AG10803 (cell line): ENCODE results near the gene DMBX1.

Experiments used
- DNase-seq: peaks from one replicate; pipeline ENCODE4 v3.0.0; 2010; ENCODE audit warnings: low read depth
- H3K4me3 ChIP-seq: 2 replicates; pipeline ENCODE4 v1.5.1; 2011; ENCODE audit warnings: mild to moderate bottlenecking, low read length, control low read depth
- CTCF ChIP-seq: conservative IDR thresholded peaks from 2 replicates; pipeline ENCODE4 v1.5.1; 2011; ENCODE audit warnings: mild to moderate bottlenecking, low read length, control low read depth, inconsistent platforms

The DMBX1 gene

GRCh38 chr1:46489638-46490405, at the start of gene DMBX1:
Gene DMBX1 (plus strand): TSS chr1:46489836. CDS start chr1:46507011, 17,175 bp downstream.
- no peak within 1 kb of the TSS; the same call in 1 of the 2 replicates for H3K4me3 ChIP-seq
- no peak for DNase-seq
- no peak for TF ChIP-seq CTCF

DNA sequence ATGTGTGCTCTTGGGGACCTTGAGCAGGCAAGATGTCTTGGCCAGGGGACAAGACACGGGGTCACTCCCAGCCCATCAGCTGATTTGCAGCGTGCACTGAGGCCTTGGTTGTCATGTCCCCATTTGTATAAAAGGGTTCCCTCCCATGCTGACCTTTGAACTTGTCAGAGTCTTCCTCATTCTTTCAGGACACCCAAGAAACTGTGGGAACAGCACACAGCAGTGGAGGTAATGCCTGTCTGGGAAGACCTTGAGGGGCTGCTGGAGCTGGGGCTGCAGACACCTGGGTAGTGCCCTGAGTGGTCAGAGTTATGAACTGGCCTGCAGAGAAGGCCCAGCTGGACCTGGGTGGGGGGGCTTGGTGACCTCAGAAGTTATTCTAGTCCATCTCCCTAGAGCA, 49.2 kb upstream of the DMBX1 start:
- H3K4me3 ChIP-seq = no peak overlapping the region
- no peak for DNase-seq
- no peak for TF ChIP-seq CTCF

GRCh38 chr1:46442317-46443161, 47.1 kb upstream of the DMBX1 start:
- peak overlapping the region; percentile 62 for H3K4me3 ChIP-seq
- TF ChIP-seq CTCF = peak; percentile 83

DNA sequence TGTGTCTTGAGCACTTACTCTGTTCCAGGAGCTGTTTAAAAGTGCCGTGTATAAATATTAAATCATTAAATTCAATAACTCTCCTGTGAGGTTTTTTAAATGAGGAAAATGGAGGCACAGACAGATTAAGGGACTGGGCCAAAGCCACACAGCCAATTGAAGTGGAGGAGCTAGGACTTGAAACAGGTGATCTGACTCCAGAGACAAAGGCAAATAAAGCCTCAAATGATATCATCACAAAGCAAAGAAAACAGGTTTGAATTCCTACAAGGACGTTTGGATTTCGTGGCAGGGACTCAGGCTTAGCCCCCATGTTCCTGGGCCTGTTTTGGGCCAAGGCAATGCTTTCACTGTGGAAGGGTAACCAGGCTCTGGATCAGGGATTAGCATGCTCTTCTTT, 45.2 kb upstream of the DMBX1 start:
- H3K4me3 ChIP-seq = no peak overlapping the region
- DNase-seq = no peak
- TF ChIP-seq CTCF = no peak

More at GRCh38 chr1:46442317-46443161, 47.1 kb upstream of the DMBX1 start:
- DNase-seq = peak; percentile 78

GRCh38 chr1:46445773-46446256, 43.8 kb upstream of the DMBX1 start:
- no peak overlapping the region for H3K4me3 ChIP-seq
- no peak; the same call in 1 of the 2 replicates for TF ChIP-seq CTCF
- no peak for DNase-seq

GRCh38 chr1:46446646-46447498, 42.8 kb upstream of the DMBX1 start:
- DNase-seq = peak; percentile 62
- peak; percentile 89 for TF ChIP-seq CTCF

More at GRCh38 chr1:46446646-46447498, 42.8 kb upstream of the DMBX1 start:
- H3K4me3 ChIP-seq = no peak overlapping the region
